Measurements from ENCODE around the gene ADRA1B.

GRCh38 chr5:159877894-159878448 is 38.3 kb upstream of the ADRA1B start:
- TF ChIP-seq CTCF (IDR thresholded peaks at IDR 0.05; ENCODE audit: insufficient read depth, low read length) = no peak
- TF ChIP-seq POLR2AphosphoS5 (IDR thresholded peaks at IDR 0.05; ENCODE audit: low read depth) = no peak
- no peak for TF ChIP-seq REST (IDR thresholded peaks at IDR 0.05; ENCODE audit: insufficient replicate concordance, low read depth)
- TF ChIP-seq GABPA (IDR thresholded peaks at IDR 0.05; ENCODE audit: low read depth) = no peak
- TF ChIP-seq SPI1 (IDR thresholded peaks at IDR 0.05; ENCODE audit: borderline replicate concordance, low read depth) = no peak; the same call in 1 of the 2 replicates

All from HL-60 (cell line).